ENCODE results near the gene EYS.

Gene EYS

GRCh38 chr6:65707126-65707826 is at the start of gene EYS:
EYS (minus strand) TSS chr6:65707226; CDS start chr6:65495410, 211,816 bp downstream.
- DNase-seq, result no peak

- no peak for DNase-seq
Measured at GRCh38 chr6:65746302-65746701, 39.3 kb upstream of the EYS start.

GRCh38 chr6:65745614-65746013 is 38.6 kb upstream of the EYS start:
- no peak for DNase-seq

GRCh38 chr6:65728879-65729479 is 22.0 kb upstream of the EYS start:
- no peak for DNase-seq

DNA sequence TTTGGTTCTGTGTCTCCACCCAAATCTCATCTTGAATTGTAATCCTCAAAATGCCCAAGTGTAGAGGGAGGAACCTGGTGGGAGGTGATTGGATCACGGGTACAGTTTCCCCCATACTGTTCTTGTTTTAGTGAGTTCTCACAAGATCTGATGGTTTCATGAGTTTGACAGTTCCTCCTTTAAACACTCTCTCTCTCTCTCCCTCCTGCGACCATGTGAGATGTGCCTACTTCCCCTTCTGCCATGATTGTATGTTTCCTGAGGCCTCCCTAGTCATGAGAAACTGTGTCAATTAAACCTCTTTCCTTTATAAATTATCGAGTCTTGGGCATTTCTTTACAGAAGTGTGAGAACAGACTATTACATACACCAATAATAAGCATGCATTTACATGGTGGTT is 12.1 kb upstream of the EYS start:
- DNase-seq, result peak; percentile 19

GRCh38 chr6:65711531-65711930 is 4.5 kb upstream of the EYS start:
- DNase-seq, result no peak

DNA sequence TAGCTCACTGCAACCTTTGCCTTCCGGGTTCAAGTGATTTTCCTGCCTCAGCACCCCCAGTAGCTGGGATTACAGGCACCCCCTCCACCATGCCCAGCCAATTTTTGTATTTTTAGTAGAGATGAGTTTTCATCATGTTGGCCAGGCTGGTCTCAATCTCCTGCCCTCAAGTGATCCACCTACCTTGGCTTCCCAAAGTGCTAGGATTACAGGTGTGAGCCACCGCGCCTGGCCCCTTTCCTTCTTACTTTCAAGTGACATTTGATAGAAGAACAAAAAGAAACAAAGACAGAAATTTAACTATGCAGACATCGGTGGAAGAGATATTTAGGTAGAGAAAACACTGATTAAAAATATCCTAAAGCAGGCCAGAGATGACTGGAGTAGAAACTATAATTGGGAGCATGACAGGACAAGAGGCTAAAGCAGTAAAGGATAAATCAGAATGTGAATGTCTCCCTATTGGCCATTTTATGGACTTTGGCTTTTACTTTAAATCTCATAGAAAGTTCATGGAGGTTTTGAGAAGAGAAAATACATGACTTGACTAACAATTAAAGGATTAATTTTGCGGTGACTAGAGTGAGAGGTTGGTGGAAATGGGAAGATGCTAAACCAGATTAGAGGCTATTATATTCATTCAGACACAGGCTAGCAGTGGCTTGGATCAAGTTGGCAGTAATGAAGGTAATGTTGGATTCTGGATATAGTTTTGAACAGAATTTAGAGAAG is 2.2 kb upstream of the EYS start:
- no peak for DNase-seq

- no peak for DNase-seq
Measured at GRCh38 chr6:65708162-65708561, 1.1 kb upstream of the EYS start.

DNA sequence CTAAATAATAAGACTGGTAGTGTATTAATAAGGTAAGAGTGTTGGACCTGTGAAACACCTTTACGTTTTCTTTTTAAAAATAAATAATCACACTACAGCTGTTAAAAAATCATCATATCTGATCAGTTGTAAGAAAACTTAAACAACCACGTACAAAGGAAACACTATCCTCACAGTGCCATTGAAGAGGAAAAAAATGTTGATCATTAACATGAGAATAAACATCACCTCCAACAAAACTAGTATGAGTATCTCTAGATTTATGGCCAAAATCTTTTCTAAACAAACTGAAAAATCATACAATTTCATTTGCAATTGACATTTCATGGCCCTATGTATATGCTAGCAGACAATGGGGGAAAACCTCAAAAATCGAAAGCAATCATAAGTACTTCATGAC is 590 bp downstream of the EYS start:
- no peak for DNase-seq

DNA sequence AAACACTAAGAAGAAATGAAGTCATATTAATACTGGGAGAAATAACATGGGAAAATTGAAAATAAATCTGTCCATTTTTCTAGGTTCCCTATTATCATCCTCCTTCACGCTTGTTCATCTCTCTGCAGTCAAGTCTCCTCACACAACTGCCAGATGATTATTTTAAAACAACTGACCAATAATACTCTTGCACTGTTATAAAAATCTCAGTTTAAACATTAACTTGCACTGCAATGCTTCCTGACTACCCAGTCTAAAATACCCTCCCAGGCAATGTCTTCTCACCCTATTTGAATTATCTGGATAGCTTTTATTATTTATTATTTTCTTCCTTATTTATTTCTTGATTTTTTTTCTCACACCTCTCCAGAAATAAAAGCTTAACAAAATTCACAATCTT is 5.7 kb downstream of the EYS start:
- DNase-seq, result no peak

GRCh38 chr6:65700561-65700960 is 6.5 kb downstream of the EYS start:
- DNase-seq, result peak; percentile 2

- no peak for DNase-seq
Measured at GRCh38 chr6:65692109-65692508, 14.9 kb downstream of the EYS start.

DNA sequence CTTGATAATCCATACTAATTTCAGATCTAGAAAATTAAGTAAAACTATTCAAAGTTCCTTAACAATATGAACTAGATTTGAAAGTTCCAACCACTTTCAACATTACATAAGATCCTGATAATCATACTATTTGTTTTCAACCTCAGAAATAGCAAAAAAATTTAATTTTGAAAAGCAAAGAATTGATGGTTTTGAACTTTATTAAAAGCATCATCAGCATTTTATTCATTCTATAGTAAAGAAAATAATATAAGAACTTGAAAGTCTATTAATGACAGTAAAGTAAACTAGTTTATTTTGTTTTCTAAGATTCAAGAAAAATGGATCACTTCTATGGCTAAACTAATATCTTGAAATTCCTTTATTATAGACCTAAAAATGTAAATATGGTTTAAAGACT is 26.8 kb downstream of the EYS start:
- DNase-seq, result no peak

- DNase-seq, result no peak
Measured at GRCh38 chr6:65671922-65672321, 35.1 kb downstream of the EYS start.

DNA sequence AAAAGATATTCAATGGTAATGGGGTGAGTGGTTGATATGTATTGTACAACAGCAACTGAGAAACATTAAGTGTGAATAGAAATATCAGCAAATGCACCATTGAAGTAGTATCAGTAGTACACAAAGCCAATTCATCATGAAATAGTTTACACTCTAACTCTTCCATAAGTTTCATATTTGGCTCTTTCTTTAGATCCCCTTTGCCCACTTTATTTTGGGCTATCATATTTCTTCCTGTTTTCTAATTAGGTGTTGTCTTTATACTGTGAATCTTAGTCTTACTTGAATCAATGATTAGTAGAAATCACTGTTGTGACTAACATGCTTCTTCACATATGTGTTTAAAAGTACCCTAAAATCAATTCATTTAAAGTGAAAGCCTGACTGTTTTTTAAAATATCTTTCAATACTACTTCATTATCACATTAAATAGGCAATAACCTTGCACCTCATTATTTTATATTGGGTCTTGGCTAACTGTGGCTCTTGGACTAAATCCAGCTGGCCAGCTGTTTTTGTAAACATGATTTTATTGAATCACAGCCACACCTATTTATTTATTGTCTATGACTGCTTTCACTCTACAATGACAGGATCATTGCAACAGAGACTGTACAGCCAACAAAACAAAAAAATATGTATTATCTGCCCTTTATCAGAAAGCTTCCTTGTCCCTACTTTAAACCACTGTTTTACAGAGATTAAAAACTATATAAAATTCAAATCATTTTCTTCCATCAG is 38.9 kb downstream of the EYS start:
- DNase-seq, result no peak

- DNase-seq, result no peak
Measured at GRCh38 chr6:65650086-65650485, 56.9 kb downstream of the EYS start.

DNA sequence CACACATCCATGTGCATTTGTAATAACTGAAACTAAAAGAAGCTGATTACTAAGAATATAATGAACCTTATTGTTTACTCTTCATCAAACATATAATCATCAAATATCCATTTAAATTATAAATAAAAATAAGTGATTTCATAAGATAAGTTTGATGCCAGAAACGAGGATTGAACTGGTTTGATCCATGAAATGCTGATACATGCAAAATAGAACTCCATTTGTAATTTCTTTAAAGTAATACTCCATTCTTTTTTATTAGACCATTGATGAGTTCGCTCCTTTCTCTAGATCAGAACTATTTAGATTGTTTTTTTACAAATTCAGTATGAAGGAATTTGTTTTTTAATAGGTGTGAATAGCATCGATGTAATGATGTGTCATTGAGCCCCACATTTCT is 57.6 kb downstream of the EYS start:
- no peak for DNase-seq

DNA sequence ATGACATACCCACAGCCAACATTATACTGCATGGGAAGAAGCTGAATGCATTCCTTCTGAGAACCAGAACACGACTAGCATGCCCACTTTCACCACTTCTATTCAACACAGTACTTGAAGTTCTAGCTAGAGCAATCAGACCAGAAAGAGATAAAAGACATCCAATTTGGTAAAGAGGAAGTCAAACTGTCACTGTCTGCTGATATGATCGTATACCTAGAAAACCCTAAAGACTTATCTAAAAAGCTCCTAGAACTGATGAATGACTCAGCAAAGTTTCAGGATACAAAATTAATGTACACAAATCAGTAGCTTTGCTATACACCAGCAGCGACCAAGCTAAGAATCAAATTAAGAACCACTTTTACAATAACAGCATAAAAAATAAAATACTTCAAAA is 60.5 kb downstream of the EYS start:
- DNase-seq, result peak; percentile 69

DNA sequence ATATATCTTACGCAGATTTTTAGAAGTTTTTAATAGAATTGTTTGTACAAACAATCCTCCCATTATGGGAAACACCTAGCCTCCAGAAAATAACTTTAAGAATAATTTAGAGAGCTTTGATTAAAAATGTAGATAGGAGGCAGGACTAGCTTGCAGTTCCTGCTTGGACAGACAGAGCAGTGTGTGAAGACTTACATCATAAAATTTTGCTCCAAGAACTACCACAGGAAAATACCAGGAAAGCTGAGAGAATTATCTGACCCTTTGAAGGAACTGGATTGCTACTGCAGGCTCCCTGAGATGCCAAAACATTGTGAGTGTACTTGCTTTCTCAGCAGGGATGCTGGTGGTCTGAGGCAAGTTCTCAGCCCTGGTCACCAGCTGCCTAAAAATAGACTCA is 64.2 kb downstream of the EYS start:
- no peak for DNase-seq

GRCh38 chr6:65638047-65638831 is 68.8 kb downstream of the EYS start:
- DNase-seq, result peak; percentile 37

DNA sequence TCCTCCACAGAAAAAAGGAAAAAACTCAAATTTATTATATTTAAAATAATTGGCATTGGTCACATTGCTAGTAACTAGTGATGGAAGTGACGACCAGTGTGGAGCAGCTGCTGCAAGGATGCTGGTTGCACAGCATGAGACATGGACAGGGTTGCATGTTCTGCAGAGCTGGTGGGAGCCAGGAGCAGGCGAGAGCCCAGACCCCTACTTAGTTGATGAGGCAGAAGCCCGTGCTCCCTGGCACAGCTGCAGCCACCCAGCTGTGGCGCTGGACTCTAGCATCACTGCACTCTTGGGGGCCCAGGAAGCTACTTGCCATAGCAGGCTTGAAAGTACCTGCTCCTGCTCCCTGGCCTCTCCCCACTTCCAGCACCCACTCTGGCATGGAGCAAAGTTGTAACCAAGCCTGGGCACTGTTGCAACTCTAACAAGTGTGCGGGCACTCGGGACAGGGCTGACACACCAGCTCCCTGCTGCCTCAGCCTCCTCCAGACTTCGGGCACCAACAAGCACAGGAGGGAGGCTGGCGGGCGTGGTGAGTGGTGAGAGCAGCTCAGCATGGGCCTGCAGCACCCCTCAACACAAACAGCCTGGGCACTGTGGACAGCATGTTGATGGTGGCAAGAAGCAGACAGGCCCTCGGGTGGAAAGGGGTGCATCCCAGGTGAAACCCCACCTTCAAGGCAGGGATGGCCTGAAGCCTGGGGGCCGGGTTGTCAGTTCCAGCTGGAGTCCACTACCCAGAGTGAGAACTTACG is 69.6 kb downstream of the EYS start:
- DNase-seq, result no peak

- DNase-seq, result peak; percentile 67
Measured at GRCh38 chr6:65633501-65633900, 73.5 kb downstream of the EYS start.

Measured in hematopoietic multipotent progenitor cell treated with erythropoietin and hydrocortisone succinate and interleukin-3 and kit ligand, for 4 days (in vitro differentiated cells).